A549 (cell line): Measurements from ENCODE around the gene VWA5B2.

ENCODE experiments used
- CHD4 ChIP-seq: fragments of 200-600 bp; sonication (generic); IDR thresholded peaks from 2 replicates; pipeline ENCODE4 v1.6.1; 2016; ENCODE audit warnings: antibody characterized with exemption, mild to moderate bottlenecking, borderline replicate concordance
- ESRRA ChIP-seq: fragments of 150-350 bp; IDR thresholded peaks from 2 replicates; pipeline ENCODE4 v1.6.1; 2014; ENCODE audit warnings: mild to moderate bottlenecking, low read length, borderline replicate concordance
- FOSL2 ChIP-seq, 2 experiments: fragments of 450-650 bp in 1 of 2; fragments of >200 bp in 1 of 2; sonication (Bioruptor Twin) in 1 of 2; formaldehyde crosslinking; IDR thresholded peaks; 2 replicates each; pipeline versions ENCODE4 v1.5.0 to v1.6.1; 2016 to 2020; ENCODE audit warnings: mild to moderate bottlenecking in 1 of 2, moderate library complexity in 1 of 2
- KDM5A ChIP-seq: fragments of 200-600 bp; sonication (generic); IDR thresholded peaks from 2 replicates; pipeline ENCODE4 v1.6.1; 2016; ENCODE audit warnings: antibody characterized with exemption, mild to moderate bottlenecking
- NR3C1 ChIP-seq: fragments of >200 bp; sonication (Bioruptor Twin); formaldehyde crosslinking; IDR thresholded peaks from 3 replicates; pipeline ENCODE4 v1.6.1; 2017
- POLR2A ChIP-seq: IDR thresholded peaks from 2 replicates; pipeline ENCODE4 v1.6.1; 2012; ENCODE audit warnings: mild to moderate bottlenecking, low read length
- TF ChIP-seq, protein P1 (sequence below): fragments of 200-600 bp; sonication (generic); IDR thresholded peaks from 2 replicates; pipeline ENCODE4 v1.6.1; 2016; ENCODE audit warnings: antibody characterized with exemption, mild to moderate bottlenecking, moderate library complexity
- TF ChIP-seq, protein P2 (sequence below): fragments of >200 bp; sonication (Bioruptor Twin); formaldehyde crosslinking; IDR thresholded peaks from 3 replicates; pipeline ENCODE4 v1.5.1; 2016
- TF ChIP-seq, protein P3 (sequence below): IDR thresholded peaks from 2 replicates; pipeline ENCODE4 v1.6.1; 2012; ENCODE audit warnings: low read depth, borderline replicate concordance

DNA sequence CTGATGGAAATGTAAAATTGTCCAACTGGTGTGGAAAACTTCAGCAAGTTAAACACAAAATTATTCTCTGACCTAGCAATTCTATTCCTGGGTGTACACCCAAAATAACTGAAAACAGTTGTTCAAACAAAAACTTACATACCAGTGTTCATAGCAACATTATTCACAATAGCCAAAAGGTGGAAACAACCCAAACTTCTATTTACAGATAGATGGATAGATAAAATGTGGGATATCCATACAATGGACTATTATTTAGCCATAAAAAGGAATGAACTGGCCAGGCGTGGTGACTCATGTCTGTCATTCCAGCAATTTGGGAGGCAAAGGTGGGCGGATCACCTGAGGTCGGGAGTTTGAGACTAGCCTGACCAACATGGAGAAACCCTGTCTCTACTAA, 6.9 kb upstream of the VWA5B2 start:
- TF ChIP-seq, protein P1, sequence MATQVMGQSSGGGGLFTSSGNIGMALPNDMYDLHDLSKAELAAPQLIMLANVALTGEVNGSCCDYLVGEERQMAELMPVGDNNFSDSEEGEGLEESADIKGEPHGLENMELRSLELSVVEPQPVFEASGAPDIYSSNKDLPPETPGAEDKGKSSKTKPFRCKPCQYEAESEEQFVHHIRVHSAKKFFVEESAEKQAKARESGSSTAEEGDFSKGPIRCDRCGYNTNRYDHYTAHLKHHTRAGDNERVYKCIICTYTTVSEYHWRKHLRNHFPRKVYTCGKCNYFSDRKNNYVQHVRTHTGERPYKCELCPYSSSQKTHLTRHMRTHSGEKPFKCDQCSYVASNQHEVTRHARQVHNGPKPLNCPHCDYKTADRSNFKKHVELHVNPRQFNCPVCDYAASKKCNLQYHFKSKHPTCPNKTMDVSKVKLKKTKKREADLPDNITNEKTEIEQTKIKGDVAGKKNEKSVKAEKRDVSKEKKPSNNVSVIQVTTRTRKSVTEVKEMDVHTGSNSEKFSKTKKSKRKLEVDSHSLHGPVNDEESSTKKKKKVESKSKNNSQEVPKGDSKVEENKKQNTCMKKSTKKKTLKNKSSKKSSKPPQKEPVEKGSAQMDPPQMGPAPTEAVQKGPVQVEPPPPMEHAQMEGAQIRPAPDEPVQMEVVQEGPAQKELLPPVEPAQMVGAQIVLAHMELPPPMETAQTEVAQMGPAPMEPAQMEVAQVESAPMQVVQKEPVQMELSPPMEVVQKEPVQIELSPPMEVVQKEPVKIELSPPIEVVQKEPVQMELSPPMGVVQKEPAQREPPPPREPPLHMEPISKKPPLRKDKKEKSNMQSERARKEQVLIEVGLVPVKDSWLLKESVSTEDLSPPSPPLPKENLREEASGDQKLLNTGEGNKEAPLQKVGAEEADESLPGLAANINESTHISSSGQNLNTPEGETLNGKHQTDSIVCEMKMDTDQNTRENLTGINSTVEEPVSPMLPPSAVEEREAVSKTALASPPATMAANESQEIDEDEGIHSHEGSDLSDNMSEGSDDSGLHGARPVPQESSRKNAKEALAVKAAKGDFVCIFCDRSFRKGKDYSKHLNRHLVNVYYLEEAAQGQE, result no peak
- TF ChIP-seq, protein P2, sequence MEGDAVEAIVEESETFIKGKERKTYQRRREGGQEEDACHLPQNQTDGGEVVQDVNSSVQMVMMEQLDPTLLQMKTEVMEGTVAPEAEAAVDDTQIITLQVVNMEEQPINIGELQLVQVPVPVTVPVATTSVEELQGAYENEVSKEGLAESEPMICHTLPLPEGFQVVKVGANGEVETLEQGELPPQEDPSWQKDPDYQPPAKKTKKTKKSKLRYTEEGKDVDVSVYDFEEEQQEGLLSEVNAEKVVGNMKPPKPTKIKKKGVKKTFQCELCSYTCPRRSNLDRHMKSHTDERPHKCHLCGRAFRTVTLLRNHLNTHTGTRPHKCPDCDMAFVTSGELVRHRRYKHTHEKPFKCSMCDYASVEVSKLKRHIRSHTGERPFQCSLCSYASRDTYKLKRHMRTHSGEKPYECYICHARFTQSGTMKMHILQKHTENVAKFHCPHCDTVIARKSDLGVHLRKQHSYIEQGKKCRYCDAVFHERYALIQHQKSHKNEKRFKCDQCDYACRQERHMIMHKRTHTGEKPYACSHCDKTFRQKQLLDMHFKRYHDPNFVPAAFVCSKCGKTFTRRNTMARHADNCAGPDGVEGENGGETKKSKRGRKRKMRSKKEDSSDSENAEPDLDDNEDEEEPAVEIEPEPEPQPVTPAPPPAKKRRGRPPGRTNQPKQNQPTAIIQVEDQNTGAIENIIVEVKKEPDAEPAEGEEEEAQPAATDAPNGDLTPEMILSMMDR, result no peak
- no peak for TF ChIP-seq ESRRA
- TF ChIP-seq CHD4, result no peak
- no peak for TF ChIP-seq FOSL2 (IDR thresholded peaks at IDR 0.05)
- TF ChIP-seq FOSL2 (CRISPR knock-in tag; IDR thresholded peaks at IDR 0.05), result no peak
- TF ChIP-seq POLR2A, result no peak
- TF ChIP-seq NR3C1, result no peak
- no peak for TF ChIP-seq KDM5A
- TF ChIP-seq, protein P3, sequence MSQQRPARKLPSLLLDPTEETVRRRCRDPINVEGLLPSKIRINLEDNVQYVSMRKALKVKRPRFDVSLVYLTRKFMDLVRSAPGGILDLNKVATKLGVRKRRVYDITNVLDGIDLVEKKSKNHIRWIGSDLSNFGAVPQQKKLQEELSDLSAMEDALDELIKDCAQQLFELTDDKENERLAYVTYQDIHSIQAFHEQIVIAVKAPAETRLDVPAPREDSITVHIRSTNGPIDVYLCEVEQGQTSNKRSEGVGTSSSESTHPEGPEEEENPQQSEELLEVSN, result no peak
